GM10248 (cell line): Measurements from ENCODE around the gene SH3BGRL3.

Experiments
- CTCF ChIA-PET: fragments of 300-600 bp; sonication (Branson Sonifier 250); formaldehyde crosslinking; extraction: SDS; loops from one replicate; lab custom pipeline; 2021; ENCODE audit warnings: antibody characterized with exemption; lab: Yijun Ruan, JAX
- POLR2A ChIA-PET: fragments of 350-650 bp; sonication (Branson Sonifier 250); formaldehyde crosslinking; extraction: SDS; loops from one replicate; lab custom pipeline; 2020; ENCODE audit warnings: antibody characterized with exemption; lab: Yijun Ruan, JAX
- DNase-seq: peaks from one replicate; pipeline ENCODE4 v3.0.0; 2012; ENCODE audit errors: extremely low spot score
- TF ChIP-seq, protein P1 (sequence below): IDR thresholded peaks from 2 replicates; pipeline ENCODE4 v1.5.1; 2012; ENCODE audit warnings: mild to moderate bottlenecking, low read depth; ENCODE audit errors: extremely low read depth, missing control alignments, control extremely low read depth

SH3BGRL3 gene

GRCh38 chr1:26314501-26314900, 34.6 kb downstream of the SH3BGRL3 start:
- ChIA-PET CTCF (interaction anchor here (1.0 to 21.1 kb wide), 9 partner anchors 10 to 145 kb away, joined by 3 to 690 read pairs (median 5); partner anchors contain the start of genes SH3BGRL3 and ZNF593), POLR2A (interaction anchor here (0.6 to 0.7 kb wide), 2 partner anchors 150 to 259 kb away, joined by 3 read pairs; no protein-coding TSS in a partner anchor)
- TF ChIP-seq, protein P1, sequence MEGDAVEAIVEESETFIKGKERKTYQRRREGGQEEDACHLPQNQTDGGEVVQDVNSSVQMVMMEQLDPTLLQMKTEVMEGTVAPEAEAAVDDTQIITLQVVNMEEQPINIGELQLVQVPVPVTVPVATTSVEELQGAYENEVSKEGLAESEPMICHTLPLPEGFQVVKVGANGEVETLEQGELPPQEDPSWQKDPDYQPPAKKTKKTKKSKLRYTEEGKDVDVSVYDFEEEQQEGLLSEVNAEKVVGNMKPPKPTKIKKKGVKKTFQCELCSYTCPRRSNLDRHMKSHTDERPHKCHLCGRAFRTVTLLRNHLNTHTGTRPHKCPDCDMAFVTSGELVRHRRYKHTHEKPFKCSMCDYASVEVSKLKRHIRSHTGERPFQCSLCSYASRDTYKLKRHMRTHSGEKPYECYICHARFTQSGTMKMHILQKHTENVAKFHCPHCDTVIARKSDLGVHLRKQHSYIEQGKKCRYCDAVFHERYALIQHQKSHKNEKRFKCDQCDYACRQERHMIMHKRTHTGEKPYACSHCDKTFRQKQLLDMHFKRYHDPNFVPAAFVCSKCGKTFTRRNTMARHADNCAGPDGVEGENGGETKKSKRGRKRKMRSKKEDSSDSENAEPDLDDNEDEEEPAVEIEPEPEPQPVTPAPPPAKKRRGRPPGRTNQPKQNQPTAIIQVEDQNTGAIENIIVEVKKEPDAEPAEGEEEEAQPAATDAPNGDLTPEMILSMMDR: no peak
- DNase-seq: no peak

- ChIA-PET POLR2A (interaction anchor here (0.6 kb wide), 5 partner anchors 23 to 811 kb away, joined by 4 to 8 read pairs (median 4); no protein-coding TSS in a partner anchor), CTCF (interaction anchor here (1.0 to 21.1 kb wide), 5 partner anchors 11 to 202 kb away, joined by 3 to 690 read pairs (median 7); partner anchors contain the start of gene SH3BGRL3)
- DNase-seq: no peak
- TF ChIP-seq, protein P1: no peak
Measured at GRCh38 chr1:26315874-26316850, 36.3 kb downstream of the SH3BGRL3 start.

GRCh38 chr1:26317146-26317545, 37.3 kb downstream of the SH3BGRL3 start:
- ChIA-PET CTCF (interaction anchor here (1.0 to 21.1 kb wide), 6 partner anchors 9 to 83 kb away, joined by 4 to 690 read pairs (median 5); partner anchors contain the start of genes CEP85 and SH3BGRL3), POLR2A (interaction anchor here (0.6 to 3.0 kb wide), 5 partner anchors 8 to 521 kb away, joined by 3 to 13 read pairs (median 5); no protein-coding TSS in a partner anchor)
- no peak for DNase-seq
- TF ChIP-seq, protein P1: no peak

GRCh38 chr1:26317612-26318337, 37.9 kb downstream of the SH3BGRL3 start, which contains the start of gene CD52:
TSS of gene CD52 (plus strand) at chr1:26317958. CDS start at chr1:26318018, 60 bp downstream.
- ChIA-PET CTCF (interaction anchor here (1.0 to 21.1 kb wide), 12 partner anchors 7 to 148 kb away, joined by 3 to 690 read pairs (median 4); partner anchors contain the start of genes CEP85, SH3BGRL3 and ZNF593), POLR2A (interaction anchor here (0.6 to 3.0 kb wide), 10 partner anchors 8 to 521 kb away, joined by 3 to 13 read pairs (median 3); partner anchors contain the start of genes CEP85 and SH3BGRL3)
- DNase-seq: peak; percentile 82
- TF ChIP-seq, protein P1: no peak

DNA sequence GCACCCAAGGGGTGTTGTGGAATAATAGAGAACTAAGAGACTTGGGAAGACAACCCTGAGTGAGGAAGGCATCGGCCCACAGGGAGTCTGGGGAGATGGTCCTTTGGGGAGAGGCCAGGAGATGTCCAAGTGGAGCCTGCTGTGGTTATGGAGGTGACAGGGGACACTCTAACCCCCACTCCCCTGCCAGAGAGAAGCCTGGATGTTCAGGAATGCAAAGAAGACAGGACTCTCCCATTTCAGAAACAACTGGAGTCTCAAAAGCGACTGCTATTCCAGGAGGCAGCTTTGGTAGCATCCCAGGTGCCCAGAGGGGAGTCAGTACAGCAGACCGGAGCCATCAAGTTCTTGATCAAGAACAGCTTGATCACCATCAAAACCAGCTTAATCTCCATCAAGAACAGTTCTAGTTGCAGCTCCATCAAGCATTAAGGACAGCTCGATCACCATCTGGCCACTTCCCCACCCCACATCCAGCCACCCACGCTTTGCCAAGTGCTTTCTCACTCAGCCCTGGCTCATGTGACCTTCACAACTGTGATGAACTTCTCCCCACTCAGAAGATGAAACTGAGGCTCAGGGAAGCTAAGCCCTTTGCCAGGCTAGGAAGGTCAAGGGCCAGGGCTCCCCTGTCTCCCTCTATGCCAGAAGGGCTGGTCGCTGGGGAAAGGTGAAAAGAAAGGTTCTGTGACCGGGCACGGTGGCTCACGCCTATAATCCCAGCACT, 38.6 kb downstream of the SH3BGRL3 start:
- peak; percentile 56 for DNase-seq
- POLR2A ChIA-PET: interaction anchor here (0.6 to 3.0 kb wide), 10 partner anchors 12 to 84 kb away, joined by 3 to 13 read pairs (median 4); partner anchors contain the start of genes CEP85, SH3BGRL3 and UBXN11
- TF ChIP-seq, protein P1: no peak
- CTCF ChIA-PET: interaction anchor here (0.7 to 21.1 kb wide), 12 partner anchors 8 to 149 kb away, joined by 3 to 690 read pairs (median 4); partner anchors contain the start of genes CEP85, SH3BGRL3 and ZNF593
